PC-9 (cell line): ENCODE measurements around the gene MCTP1. TPM values are rescaled to one million over a fixed set of nuclear protein-coding genes. Genes with fewer than 3 reads are reported as not detected.

Source experiments
- BruUV-seq: library from RNA; stranded (reverse); fragments of 400-500 nt; replicated peaks from 2 replicates; lab custom pipeline; 2021; lab: Mats Ljungman, UMichigan
- CTCF ChIA-PET: fragments of 300-600 bp; sonication (Branson Sonifier 250); formaldehyde crosslinking; loops from one replicate; lab custom pipeline; 2022; ENCODE audit warnings: antibody characterized with exemption; lab: Charles Lee
- POLR2A ChIA-PET: fragments of 300-600 bp; sonication (Branson Sonifier 250); formaldehyde crosslinking; loops from one replicate; lab custom pipeline; 2022; ENCODE audit warnings: antibody characterized with exemption; ENCODE audit not compliant: unreplicated experiment; lab: Charles Lee
- DNase-seq, 2 experiments: peaks; one replicate each; pipeline versions ENCODE4 v3.0.0 to v3.0.0-alpha.2; 2015 to 2022; ENCODE audit warnings: mixed read lengths in 1 of 2
- H2AFZ ChIP-seq: fragments of 200-600 bp; sonication (generic); 2 replicates; pipeline ENCODE4 v1.8.1; 2017; ENCODE audit warnings: antibody characterized with exemption
- H3F3A ChIP-seq: fragments of 200-600 bp; sonication (generic); 2 replicates; pipeline ENCODE4 v1.8.1; 2017; ENCODE audit warnings: antibody characterized with exemption, mild to moderate bottlenecking, low read depth; ENCODE audit not compliant: insufficient read depth
- H3K27ac ChIP-seq: fragments of 200-600 bp; sonication (generic); 2 replicates; pipeline ENCODE4 v1.6.1; 2016; ENCODE audit warnings: mixed run types
- H3K27me3 ChIP-seq: fragments of 200-600 bp; sonication (generic); 2 replicates; pipeline ENCODE4 v1.6.1; 2016; ENCODE audit warnings: low read depth, mixed run types; ENCODE audit not compliant: insufficient read depth
- H3K36me3 ChIP-seq: fragments of 200-600 bp; sonication (generic); 2 replicates; pipeline ENCODE4 v1.6.1; 2016; ENCODE audit warnings: low read depth, mixed run types
- H3K4me1 ChIP-seq: fragments of 200-600 bp; sonication (generic); replicated peaks from 2 replicates; pipeline ENCODE4 v1.6.1; 2016; ENCODE audit warnings: mixed run types; ENCODE audit not compliant: insufficient read depth
- H3K4me2 ChIP-seq: fragments of 200-600 bp; sonication (generic); 2 replicates; pipeline ENCODE4 v1.6.1; 2017; ENCODE audit warnings: mixed run types
- H3K4me3 ChIP-seq: fragments of 200-600 bp; sonication (generic); 2 replicates; pipeline ENCODE4 v1.6.1; 2016; ENCODE audit warnings: mixed run types
- H3K79me2 ChIP-seq: fragments of 200-600 bp; sonication (generic); 2 replicates; pipeline ENCODE4 v1.6.1; 2017; ENCODE audit warnings: low read depth, mixed run types
- H3K9me2 ChIP-seq: fragments of 200-600 bp; sonication (generic); 2 replicates; pipeline ENCODE4 v1.8.1; 2017; ENCODE audit warnings: mild to moderate bottlenecking; ENCODE audit not compliant: insufficient read depth
- H3K9me3 ChIP-seq: fragments of 200-600 bp; sonication (generic); 2 replicates; pipeline ENCODE4 v1.8.1; 2016; ENCODE audit warnings: low read depth; ENCODE audit not compliant: insufficient read depth
- H4K20me1 ChIP-seq: fragments of 200-600 bp; sonication (generic); 2 replicates; pipeline ENCODE4 v1.8.1; 2017; ENCODE audit not compliant: insufficient read depth
- EZH2 ChIP-seq: fragments of 200-600 bp; sonication (generic); IDR thresholded peaks from 2 replicates; pipeline ENCODE4 v1.8.0; 2017; ENCODE audit warnings: antibody characterized with exemption, low read depth
- intact Hi-C: fragments of 100-400 bp; cut with micrococcal nuclease; formaldehyde crosslinking; loops from one replicate; pipeline ENCODE4 v1.10.0; 2022; ENCODE audit not compliant: unreplicated experiment
- total RNA-seq: library from RNA; stranded (reverse); gene quantifications from 2 replicates; pipeline ENCODE4 v1.2.3, GENCODE V29; 2021
- TF ChIP-seq, protein P1 (sequence below): fragments of 200-600 bp; sonication (generic); conservative IDR thresholded peaks from 2 replicates; pipeline ENCODE4 v1.6.1; 2017; ENCODE audit warnings: mixed run types, antibody characterized with exemption, mild to moderate bottlenecking, moderate library complexity

MCTP1 gene
- total RNA-seq, 1 experiment from 2014 or later: 3.9 TPM

DNA sequence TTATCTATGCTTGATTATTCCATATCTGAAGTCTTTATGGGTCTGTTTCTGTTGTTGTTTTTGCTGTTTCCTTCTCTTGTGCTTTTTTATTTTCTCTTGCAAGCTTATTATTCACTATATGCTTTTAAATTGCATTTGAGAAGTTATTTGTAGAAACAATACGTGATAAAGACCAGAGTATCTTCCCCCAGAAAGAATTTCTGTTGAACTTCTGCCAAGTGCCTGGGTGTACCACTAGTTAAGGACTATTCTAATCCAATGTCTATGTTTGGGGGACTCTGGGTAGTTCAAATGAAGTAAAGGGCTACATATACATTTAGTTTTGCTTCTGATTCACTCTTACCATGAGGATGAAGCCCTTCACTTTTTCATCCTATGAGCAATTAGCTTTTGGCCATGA is 612.1 kb downstream of the MCTP1 start:
- no TSS peak for BruUV-seq
- H3K4me2 ChIP-seq: no peak overlapping the region
- intact Hi-C loops: no loop called here
- no peaks in the 10 kb centered on the region for H3K4me1 ChIP-seq
- H3K27ac ChIP-seq: no peak overlapping the region
- H2AFZ ChIP-seq: no peak overlapping the region
- no peaks in the 10 kb centered on the region for H3K9me2 ChIP-seq
- DNase-seq: no peak
- TF ChIP-seq, protein P1, sequence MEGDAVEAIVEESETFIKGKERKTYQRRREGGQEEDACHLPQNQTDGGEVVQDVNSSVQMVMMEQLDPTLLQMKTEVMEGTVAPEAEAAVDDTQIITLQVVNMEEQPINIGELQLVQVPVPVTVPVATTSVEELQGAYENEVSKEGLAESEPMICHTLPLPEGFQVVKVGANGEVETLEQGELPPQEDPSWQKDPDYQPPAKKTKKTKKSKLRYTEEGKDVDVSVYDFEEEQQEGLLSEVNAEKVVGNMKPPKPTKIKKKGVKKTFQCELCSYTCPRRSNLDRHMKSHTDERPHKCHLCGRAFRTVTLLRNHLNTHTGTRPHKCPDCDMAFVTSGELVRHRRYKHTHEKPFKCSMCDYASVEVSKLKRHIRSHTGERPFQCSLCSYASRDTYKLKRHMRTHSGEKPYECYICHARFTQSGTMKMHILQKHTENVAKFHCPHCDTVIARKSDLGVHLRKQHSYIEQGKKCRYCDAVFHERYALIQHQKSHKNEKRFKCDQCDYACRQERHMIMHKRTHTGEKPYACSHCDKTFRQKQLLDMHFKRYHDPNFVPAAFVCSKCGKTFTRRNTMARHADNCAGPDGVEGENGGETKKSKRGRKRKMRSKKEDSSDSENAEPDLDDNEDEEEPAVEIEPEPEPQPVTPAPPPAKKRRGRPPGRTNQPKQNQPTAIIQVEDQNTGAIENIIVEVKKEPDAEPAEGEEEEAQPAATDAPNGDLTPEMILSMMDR: no peak
- no peak for TF ChIP-seq EZH2
- no peaks in the 10 kb centered on the region for H3K27me3 ChIP-seq
- H4K20me1 ChIP-seq: no peaks in the 10 kb centered on the region
- H3K9me3 ChIP-seq: no peaks in the 10 kb centered on the region
- H3K36me3 ChIP-seq: peaks cover 5% of the 10 kb centered on the region; the same call in 1 of the 2 replicates
- no peak overlapping the region for H3K4me3 ChIP-seq
- CTCF ChIA-PET: no interaction called here
- H3F3A ChIP-seq: no peaks in the 10 kb centered on the region
- H3K79me2 ChIP-seq: no peaks in the 10 kb centered on the region
- POLR2A ChIA-PET: no interaction called here

DNA sequence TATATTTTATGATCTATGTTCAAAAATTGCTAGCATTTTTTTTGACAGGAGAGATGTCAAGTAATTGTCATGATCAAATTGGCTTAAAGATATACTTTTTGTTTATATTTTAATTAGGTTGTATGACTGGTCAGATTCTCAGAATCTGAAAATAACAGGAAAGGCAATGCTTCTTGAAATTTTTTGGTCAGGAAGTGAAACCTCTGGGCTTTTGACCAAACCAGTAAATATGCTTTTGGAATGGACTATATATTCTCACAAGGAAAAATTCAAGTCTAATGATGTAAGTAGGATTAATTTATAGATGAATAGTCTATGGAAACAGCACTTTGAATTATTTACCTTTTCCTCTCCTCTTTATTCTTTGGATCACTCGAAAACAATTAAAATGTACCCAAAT is 614.2 kb downstream of the MCTP1 start:
- no peak for DNase-seq
- Histone ChIP-seq H2AFZ (no peak overlapping the region), H3K27me3 (no peaks in the 10 kb centered on the region), H3K4me1 (no peaks in the 10 kb centered on the region), H4K20me1 (no peaks in the 10 kb centered on the region), H3K27ac (no peak overlapping the region), H3K9me3 (no peaks in the 10 kb centered on the region), H3K9me2 (no peaks in the 10 kb centered on the region), H3K4me3 (no peak overlapping the region), H3F3A (no peaks in the 10 kb centered on the region), H3K36me3 (no peaks in the 10 kb centered on the region), H3K4me2 (no peak overlapping the region), H3K79me2 (no peaks in the 10 kb centered on the region)
- intact Hi-C loops: no loop called here
- no TSS peak for BruUV-seq
- ChIA-PET CTCF (no interaction called here), POLR2A (no interaction called here)
- TF ChIP-seq, protein P1: no peak
- no peak for TF ChIP-seq EZH2

DNA sequence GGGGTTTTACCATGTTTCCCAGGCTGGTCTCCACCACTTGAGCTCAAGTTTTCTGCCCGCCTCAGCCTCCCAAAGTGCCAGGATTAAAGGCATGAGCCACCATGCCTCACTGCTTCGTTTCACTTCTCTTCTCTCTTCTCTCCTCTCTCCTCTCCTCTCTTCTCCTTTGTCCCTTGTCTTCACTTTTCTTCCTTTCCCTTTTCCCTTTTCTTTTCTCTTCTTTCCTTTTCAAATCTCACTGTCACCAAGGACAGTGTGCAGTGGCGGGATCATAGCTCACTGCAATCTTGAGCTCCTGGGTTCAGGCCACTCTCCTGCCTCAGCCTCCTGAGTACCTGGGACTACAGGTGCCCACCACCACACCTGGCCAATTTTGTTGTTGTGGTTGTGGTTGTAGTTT is 617.0 kb downstream of the MCTP1 start:
- BruUV-seq: no TSS peak
- Histone ChIP-seq H4K20me1 (no peaks in the 10 kb centered on the region), H3K4me3 (no peak overlapping the region), H2AFZ (no peak overlapping the region), H3F3A (no peaks in the 10 kb centered on the region), H3K4me2 (no peak overlapping the region), H3K9me3 (no peaks in the 10 kb centered on the region), H3K9me2 (no peaks in the 10 kb centered on the region), H3K27ac (no peak overlapping the region), H3K27me3 (no peaks in the 10 kb centered on the region), H3K79me2 (no peaks in the 10 kb centered on the region), H3K4me1 (no peaks in the 10 kb centered on the region), H3K36me3 (no peaks in the 10 kb centered on the region)
- no peak for DNase-seq
- ChIA-PET POLR2A (no interaction called here), CTCF (no interaction called here)
- TF ChIP-seq EZH2: no peak
- intact Hi-C loops: no loop called here

DNA sequence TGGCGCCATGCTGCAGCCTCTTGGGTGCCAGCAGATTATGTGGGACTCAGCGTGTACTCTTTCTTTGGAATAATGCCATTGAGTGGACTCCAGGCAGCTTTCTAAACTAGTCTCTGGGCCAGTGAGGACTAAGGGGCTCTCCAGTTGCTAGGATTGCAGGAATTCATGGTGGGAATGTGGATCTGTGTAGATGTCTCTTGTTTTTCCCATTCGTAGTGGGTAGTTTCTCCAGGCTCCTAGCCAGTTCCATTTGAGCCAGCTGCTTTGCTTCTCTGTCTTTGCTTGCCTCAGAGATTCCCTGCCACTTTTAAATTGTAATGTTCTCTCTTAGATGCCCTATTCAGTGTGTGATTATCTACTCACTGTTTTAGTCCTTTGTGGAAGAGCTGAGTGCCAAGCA is 623.8 kb downstream of the MCTP1 start:
- no TSS peak for BruUV-seq
- no peaks in the 10 kb centered on the region for H3K79me2 ChIP-seq
- TF ChIP-seq, protein P1: no peak
- TF ChIP-seq EZH2: no peak
- H4K20me1 ChIP-seq: no peaks in the 10 kb centered on the region
- DNase-seq: no peak
- no peaks in the 10 kb centered on the region for H3K4me1 ChIP-seq
- H3K27ac ChIP-seq: no peak overlapping the region
- no peak overlapping the region for H3K4me2 ChIP-seq
- POLR2A ChIA-PET: no interaction called here
- no peak overlapping the region for H2AFZ ChIP-seq
- H3K36me3 ChIP-seq: peaks cover 18% of the 10 kb centered on the region; the same call in 1 of the 2 replicates
- H3K9me3 ChIP-seq: 0 out of 2 replicates have a peak, but pooled peaks cover 5% of the 10 kb centered on the region
- CTCF ChIA-PET: no interaction called here
- no peaks in the 10 kb centered on the region for H3K27me3 ChIP-seq
- H3K9me2 ChIP-seq: no peaks in the 10 kb centered on the region
- no peak overlapping the region for H3K4me3 ChIP-seq
- intact Hi-C loops: no loop called here
- H3F3A ChIP-seq: no peaks in the 10 kb centered on the region
